GM19468 (cell line): ENCODE data around the gene SPATA21.
A peak's percentile ranks its signal among the peaks of the same experiment; 100 is the strongest.
"Not testable (repeated sequence)": the region's sequence is repeated elsewhere in the genome, so short reads cannot be mapped to it uniquely, and the experiment has no call there.

Experiments used
- ATAC-seq: cut with Tn5 transposase; IDR thresholded peaks from one replicate; pipeline ENCODE4 v1.9.1; 2021; ENCODE audit warnings: mild to moderate bottlenecking, moderate library complexity, moderate number of reproducible peaks; ENCODE audit not compliant: unreplicated experiment; ENCODE audit errors: extremely low read depth

Gene SPATA21

GRCh38 chr1:16386454-16387113 lies 50.6 kb downstream of the SPATA21 start:
- no peak for ATAC-seq

- no peak for ATAC-seq
Measured at GRCh38 chr1:16385659-16386453, 51.4 kb downstream of the SPATA21 start.

- ATAC-seq = no peak
Measured at GRCh38 chr1:16383888-16384287, 53.3 kb downstream of the SPATA21 start.

GRCh38 chr1:16380868-16381267 lies 56.4 kb downstream of the SPATA21 start:
- ATAC-seq = no peak

- no peak for ATAC-seq
Measured at GRCh38 chr1:16378443-16378842, 58.8 kb downstream of the SPATA21 start.

GRCh38 chr1:16376971-16377370 lies 60.3 kb downstream of the SPATA21 start:
- no peak for ATAC-seq

- no peak for ATAC-seq
Measured at GRCh38 chr1:16375521-16376340, 61.5 kb downstream of the SPATA21 start.

- no peak for ATAC-seq
Measured at GRCh38 chr1:16374266-16374665, 63.0 kb downstream of the SPATA21 start.

GRCh38 chr1:16372535-16373285 lies 64.5 kb downstream of the SPATA21 start:
- ATAC-seq = no peak

GRCh38 chr1:16371725-16372124 lies 65.5 kb downstream of the SPATA21 start:
- ATAC-seq = no peak

- ATAC-seq = no peak
Measured at GRCh38 chr1:16369821-16370220, 67.4 kb downstream of the SPATA21 start.

GRCh38 chr1:16367968-16368890 lies 69.0 kb downstream of the SPATA21 start:
- no peak for ATAC-seq

- peak; percentile 17 for ATAC-seq
Measured at GRCh38 chr1:16367258-16367967, 69.8 kb downstream of the SPATA21 start.

GRCh38 chr1:16366722-16367257 lies 70.4 kb downstream of the SPATA21 start, which contains the start of gene SZRD1:
Gene SZRD1, plus strand, starts transcription at chr1:16367242. Its CDS starts 16 bp downstream, at chr1:16367258.
- peak; percentile 73 for ATAC-seq

GRCh38 chr1:16365146-16365498 lies 72.1 kb downstream of the SPATA21 start:
- not testable (repeated sequence) for ATAC-seq

GRCh38 chr1:16356867-16357266 lies 80.4 kb downstream of the SPATA21 start:
- ATAC-seq = no peak

GRCh38 chr1:16354619-16355018 lies 82.6 kb downstream of the SPATA21 start:
- no peak for ATAC-seq

GRCh38 chr1:16352842-16353535 lies 84.2 kb downstream of the SPATA21 start:
- no peak for ATAC-seq
